ENCODE results near the gene OR10A6. TPM values are rescaled to one million over a fixed set of nuclear protein-coding genes. Genes with fewer than 3 reads are reported as not detected.

Gene OR10A6
- total RNA-seq, 2 donors from 2014 or later = not detected

DNA sequence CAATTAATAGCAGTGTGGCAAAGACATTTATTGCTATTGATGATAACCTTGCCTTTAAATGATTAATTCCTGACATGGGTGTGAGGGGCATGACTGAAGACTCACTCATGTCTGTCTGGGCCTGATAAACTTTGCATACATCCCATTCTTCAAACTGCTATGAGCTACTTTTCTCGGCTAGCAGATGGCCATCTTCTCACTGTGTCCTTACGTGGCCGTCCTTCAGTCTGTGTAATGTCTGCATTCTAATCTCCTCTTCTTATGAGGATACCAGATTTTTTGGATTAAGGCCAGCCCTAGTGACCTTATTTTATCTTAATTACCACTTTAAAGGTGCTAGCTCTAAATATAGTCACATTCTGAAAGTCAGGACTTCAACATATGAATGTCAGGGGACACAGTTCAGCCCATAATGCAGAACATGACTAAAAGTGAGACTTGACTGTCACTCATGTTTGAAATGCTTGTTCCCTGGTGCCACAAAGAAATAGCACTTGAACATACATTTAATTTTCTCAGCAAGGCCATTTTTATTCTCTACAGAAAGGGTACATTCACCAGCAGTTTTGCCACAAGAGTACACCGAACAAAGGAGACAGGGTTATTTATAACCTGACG is 32.3 kb downstream of the OR10A6 start:
- Histone ChIP-seq H3K27me3 (ENCODE audit: control insufficient read depth, insufficient read depth, low read length, poor library complexity, severe bottlenecking) (no peaks in the 10 kb centered on the region), H3K36me3 (ENCODE audit: control insufficient read depth, insufficient read depth, low read length) (peaks cover 74% of the 10 kb centered on the region), H3K4me3 (ENCODE audit: low read length) (no peak overlapping the region), H3K9ac (ENCODE audit: extremely low read depth, low read length, poor library complexity, severe bottlenecking) (no peak overlapping the region), H3K27ac (ENCODE audit: low read depth, low read length) (no peak overlapping the region), H3K9me3 (ENCODE audit: control insufficient read depth, low read length) (peaks cover 44% of the 10 kb centered on the region), H3K4me1 (ENCODE audit: control insufficient read depth, insufficient read depth, low read length) (peaks cover 5% of the 10 kb centered on the region)
- Mint-ChIP-seq H3K27ac (peak overlapping the region; percentile 50), H3K9me3 (peaks cover 24% of the 10 kb centered on the region), H3K36me3 (ENCODE audit: low read depth) (peaks cover 78% of the 10 kb centered on the region), H3K27me3 (ENCODE audit: insufficient read depth) (no peaks in the 10 kb centered on the region), H3K4me1 (peaks cover 51% of the 10 kb centered on the region), H3K4me3 (no peak overlapping the region)
- WGBS, 2 experiments (ENCODE audit: insufficient coverage in 1 of 2, insufficient read length in 1 of 2) = 92 to 100% methylated on average over 4 to 5 of the region's 5 CpGs
- TF ChIP-seq, protein P1, sequence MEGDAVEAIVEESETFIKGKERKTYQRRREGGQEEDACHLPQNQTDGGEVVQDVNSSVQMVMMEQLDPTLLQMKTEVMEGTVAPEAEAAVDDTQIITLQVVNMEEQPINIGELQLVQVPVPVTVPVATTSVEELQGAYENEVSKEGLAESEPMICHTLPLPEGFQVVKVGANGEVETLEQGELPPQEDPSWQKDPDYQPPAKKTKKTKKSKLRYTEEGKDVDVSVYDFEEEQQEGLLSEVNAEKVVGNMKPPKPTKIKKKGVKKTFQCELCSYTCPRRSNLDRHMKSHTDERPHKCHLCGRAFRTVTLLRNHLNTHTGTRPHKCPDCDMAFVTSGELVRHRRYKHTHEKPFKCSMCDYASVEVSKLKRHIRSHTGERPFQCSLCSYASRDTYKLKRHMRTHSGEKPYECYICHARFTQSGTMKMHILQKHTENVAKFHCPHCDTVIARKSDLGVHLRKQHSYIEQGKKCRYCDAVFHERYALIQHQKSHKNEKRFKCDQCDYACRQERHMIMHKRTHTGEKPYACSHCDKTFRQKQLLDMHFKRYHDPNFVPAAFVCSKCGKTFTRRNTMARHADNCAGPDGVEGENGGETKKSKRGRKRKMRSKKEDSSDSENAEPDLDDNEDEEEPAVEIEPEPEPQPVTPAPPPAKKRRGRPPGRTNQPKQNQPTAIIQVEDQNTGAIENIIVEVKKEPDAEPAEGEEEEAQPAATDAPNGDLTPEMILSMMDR (conservative IDR thresholded peaks at IDR 0.05) = no peak
- no peak for DNase-seq

DNA sequence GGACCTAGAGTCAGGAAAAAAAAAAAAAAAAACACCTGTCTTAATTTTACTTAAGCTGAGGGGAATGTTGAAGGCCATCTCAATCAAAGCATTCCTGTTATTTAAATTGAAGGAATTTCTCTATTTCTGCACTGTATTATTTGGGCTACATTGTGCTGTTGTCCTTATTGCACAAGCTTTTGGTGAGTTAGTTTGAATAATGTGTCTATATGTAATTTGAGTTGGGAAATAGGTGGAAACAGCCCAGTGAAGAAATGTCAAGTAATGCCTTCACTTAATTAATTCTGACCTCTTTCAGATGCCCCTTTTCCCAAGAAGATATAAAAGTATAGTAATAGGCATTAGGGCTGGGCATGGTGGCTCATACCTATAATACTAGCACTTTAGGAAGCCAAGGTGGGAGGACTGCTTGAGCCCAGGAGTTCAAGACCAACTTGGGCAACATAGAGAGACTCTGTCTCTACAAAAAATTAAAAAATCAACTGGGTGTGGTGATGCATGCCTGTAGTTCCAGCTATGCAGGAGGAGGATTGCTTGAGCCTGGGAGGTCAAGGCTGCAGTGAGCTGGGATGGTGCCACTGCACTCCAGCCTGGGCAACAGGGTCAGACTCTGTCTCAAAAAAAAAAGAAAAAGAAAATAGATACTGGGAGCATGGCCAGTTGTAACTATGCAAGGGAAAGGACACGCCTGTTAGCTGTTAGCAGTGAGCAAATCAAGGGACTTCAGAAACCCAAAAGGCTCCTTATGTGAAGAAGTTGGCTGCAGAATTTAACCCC is 34.9 kb downstream of the OR10A6 start:
- Mint-ChIP-seq H3K27ac (peak overlapping the region; percentile 22), H3K27me3 (ENCODE audit: insufficient read depth) (no peaks in the 10 kb centered on the region), H3K36me3 (ENCODE audit: low read depth) (peaks cover 52% of the 10 kb centered on the region), H3K4me1 (peaks cover 42% of the 10 kb centered on the region), H3K4me3 (no peak overlapping the region), H3K9me3 (peaks cover 21% of the 10 kb centered on the region)
- peaks cover 57% of the 10 kb centered on the region for H3K36me3 ChIP-seq (ENCODE audit: control insufficient read depth, insufficient read depth, low read length)
- no peak overlapping the region for H3K9ac ChIP-seq (ENCODE audit: extremely low read depth, low read length, poor library complexity, severe bottlenecking)
- H3K9me3 ChIP-seq (ENCODE audit: control insufficient read depth, low read length) = peaks cover 28% of the 10 kb centered on the region
- TF ChIP-seq, protein P1 (conservative IDR thresholded peaks at IDR 0.05) = no peak
- no peaks in the 10 kb centered on the region for H3K4me1 ChIP-seq (ENCODE audit: control insufficient read depth, insufficient read depth, low read length)
- WGBS, 2 experiments (ENCODE audit: insufficient coverage in 1 of 2, insufficient read length in 1 of 2) = 63 to 91% methylated on average over 1 of the region's 1 CpG
- H3K4me3 ChIP-seq (ENCODE audit: low read length) = no peak overlapping the region
- no peaks in the 10 kb centered on the region for H3K27me3 ChIP-seq (ENCODE audit: control insufficient read depth, insufficient read depth, low read length, poor library complexity, severe bottlenecking)
- DNase-seq = no peak
- H3K27ac ChIP-seq (ENCODE audit: low read depth, low read length) = no peak overlapping the region

DNA sequence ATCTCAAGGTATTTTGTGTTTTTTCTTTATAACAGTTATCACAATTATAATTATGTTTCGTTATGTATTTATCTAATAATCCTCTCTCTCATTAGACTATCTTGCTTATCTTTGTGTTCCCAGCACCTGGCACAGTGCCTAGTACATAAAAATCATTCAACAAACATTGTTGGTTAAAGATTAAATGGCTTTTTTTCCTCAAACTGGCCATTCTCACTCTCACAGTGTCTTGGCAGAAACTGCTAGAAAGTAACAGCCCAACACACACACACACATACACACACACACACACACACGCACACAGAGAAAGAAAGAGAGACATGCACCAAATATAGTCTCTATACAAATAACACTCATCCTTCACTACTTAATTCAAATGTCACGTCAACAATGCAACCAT is 36.8 kb downstream of the OR10A6 start:
- DNase-seq = no peak
- peaks cover 37% of the 10 kb centered on the region for H3K4me1 Mint-ChIP-seq
- H3K9me3 Mint-ChIP-seq = peaks cover 2% of the 10 kb centered on the region
- 93% methylated on average over 2 of the region's 3 CpGs; no CpG with 5 or more reads in 1 of the 2 experiments for WGBS, 2 experiments (ENCODE audit: insufficient coverage in 1 of 2, insufficient read length in 1 of 2)
- Histone ChIP-seq H3K4me1 (ENCODE audit: control insufficient read depth, insufficient read depth, low read length) (no peaks in the 10 kb centered on the region), H3K27ac (ENCODE audit: low read depth, low read length) (no peak overlapping the region), H3K9me3 (ENCODE audit: control insufficient read depth, low read length) (peaks cover 8% of the 10 kb centered on the region), H3K4me3 (ENCODE audit: low read length) (no peak overlapping the region), H3K36me3 (ENCODE audit: control insufficient read depth, insufficient read depth, low read length) (peaks cover 39% of the 10 kb centered on the region), H3K9ac (ENCODE audit: extremely low read depth, low read length, poor library complexity, severe bottlenecking) (no peak overlapping the region), H3K27me3 (ENCODE audit: control insufficient read depth, insufficient read depth, low read length, poor library complexity, severe bottlenecking) (no peaks in the 10 kb centered on the region)
- no peak overlapping the region for H3K4me3 Mint-ChIP-seq
- H3K27ac Mint-ChIP-seq = no peak overlapping the region
- no peaks in the 10 kb centered on the region for H3K27me3 Mint-ChIP-seq (ENCODE audit: insufficient read depth)
- TF ChIP-seq, protein P1 (conservative IDR thresholded peaks at IDR 0.05) = no peak
- H3K36me3 Mint-ChIP-seq (ENCODE audit: low read depth) = peaks cover 33% of the 10 kb centered on the region
